Measurements from ENCODE around the gene ANKDD1A.

DNA sequence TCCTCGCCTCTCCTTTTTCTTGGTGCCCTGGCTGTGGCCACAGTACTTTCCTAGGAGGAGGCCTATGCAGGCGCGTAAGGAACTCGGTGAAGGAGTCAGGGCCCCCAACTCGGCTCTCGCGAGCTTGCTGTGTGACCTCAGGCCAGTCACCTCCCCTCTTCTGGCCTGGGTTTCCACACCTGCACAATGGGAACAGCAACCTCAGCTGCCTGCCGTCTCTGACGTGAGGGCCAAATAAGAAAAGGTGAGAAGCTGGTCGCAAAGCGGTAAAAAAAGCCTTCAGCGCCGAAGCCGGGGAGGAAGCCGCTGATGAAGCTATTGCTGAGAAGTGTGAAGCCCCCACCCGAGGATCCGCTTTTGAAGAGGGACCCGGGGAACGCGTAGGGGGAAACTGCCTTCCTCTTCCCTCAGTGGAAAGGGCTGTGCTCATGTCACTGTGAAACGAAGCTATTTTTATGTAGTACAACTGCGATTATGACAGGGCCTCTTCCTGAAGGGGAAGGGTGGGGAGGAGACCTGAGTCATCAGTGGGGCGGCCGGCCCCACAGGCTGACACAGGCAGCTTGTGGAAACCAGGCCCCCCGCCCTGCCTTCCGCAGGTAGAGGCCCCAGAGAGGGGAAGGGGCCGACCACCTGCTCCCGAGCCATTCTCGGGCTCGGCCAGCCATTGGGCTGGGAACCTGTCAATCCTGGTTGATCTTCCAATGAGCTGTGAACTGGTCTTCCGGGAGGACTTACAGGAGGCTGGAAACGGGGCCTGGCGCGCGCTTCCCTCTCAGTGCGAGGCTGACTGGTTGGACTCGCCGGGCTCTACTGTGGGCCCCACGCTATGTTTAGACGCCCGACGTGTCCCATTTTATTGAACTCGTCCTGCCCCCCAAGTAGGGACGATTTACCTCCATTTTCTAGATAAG is 18.0 kb upstream of the ANKDD1A start:
- TF ChIP-seq EP300 (IDR thresholded peaks at IDR 0.05): no peak
- peak in 1 of 2 donors; percentile 33 for TF ChIP-seq POLR2A (IDR thresholded peaks at IDR 0.05)
- peak in 2 of 3 donors; percentile 25 to 38 for TF ChIP-seq POLR2AphosphoS5 (IDR thresholded peaks at IDR 0.05)
- TF ChIP-seq, protein P1, sequence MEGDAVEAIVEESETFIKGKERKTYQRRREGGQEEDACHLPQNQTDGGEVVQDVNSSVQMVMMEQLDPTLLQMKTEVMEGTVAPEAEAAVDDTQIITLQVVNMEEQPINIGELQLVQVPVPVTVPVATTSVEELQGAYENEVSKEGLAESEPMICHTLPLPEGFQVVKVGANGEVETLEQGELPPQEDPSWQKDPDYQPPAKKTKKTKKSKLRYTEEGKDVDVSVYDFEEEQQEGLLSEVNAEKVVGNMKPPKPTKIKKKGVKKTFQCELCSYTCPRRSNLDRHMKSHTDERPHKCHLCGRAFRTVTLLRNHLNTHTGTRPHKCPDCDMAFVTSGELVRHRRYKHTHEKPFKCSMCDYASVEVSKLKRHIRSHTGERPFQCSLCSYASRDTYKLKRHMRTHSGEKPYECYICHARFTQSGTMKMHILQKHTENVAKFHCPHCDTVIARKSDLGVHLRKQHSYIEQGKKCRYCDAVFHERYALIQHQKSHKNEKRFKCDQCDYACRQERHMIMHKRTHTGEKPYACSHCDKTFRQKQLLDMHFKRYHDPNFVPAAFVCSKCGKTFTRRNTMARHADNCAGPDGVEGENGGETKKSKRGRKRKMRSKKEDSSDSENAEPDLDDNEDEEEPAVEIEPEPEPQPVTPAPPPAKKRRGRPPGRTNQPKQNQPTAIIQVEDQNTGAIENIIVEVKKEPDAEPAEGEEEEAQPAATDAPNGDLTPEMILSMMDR (IDR thresholded peaks at IDR 0.05): no peak
